Choroid plexus epithelial cell (primary cell): ENCODE data around the gene WDR35.

Source experiments
- DNase-seq: peaks from one replicate; pipeline ENCODE4 v3.0.0-alpha.2; 2010; ENCODE audit warnings: low read depth
- H3K4me3 ChIP-seq: 2 replicates; pipeline ENCODE4 v1.5.1; 2011; ENCODE audit warnings: low read depth, mild to moderate bottlenecking, control low read depth, low read length, moderate library complexity
- TF ChIP-seq, protein P1 (sequence below): conservative IDR thresholded peaks from 2 replicates; pipeline ENCODE4 v1.5.1; 2011; ENCODE audit warnings: low read depth, mild to moderate bottlenecking, control low read depth, inconsistent platforms, low read length, moderate library complexity

Gene WDR35

DNA sequence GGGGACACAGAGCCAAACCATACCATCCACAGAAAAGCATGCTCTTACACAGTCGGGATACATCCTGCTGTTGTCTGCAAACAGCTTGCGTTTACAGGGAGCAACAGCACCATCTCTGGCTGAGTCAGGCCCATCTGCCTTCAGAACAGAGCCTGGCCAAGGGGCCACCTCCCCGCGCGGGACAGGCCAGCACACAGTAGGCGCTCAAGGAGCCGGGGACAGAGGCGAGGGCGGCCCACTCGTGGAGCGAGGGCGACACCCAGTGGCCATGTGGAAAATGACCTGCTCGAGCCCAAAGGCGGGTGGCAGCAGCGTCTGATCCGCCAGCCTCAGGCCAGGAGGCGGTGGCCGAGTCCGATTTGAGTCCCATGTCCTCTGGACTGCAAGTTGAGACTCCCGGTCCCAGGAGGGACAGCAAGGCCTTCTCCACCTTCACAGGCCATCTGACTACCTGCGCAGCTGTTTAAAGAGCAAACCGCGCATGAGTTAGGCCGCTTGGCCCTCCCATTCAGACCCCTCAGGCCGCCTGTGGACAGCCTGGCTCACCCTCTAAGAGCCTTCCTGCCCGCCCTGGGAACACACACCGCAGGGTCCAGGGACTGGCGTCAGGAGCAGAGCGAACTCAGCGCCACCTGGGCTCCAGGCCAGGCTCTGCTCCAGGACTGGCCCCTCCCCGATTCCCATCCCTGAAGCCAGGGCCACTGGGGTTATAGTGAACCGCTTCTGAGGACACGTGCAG is 126.4 kb downstream of the WDR35 start:
- peak; percentile 64 for DNase-seq
- TF ChIP-seq, protein P1, sequence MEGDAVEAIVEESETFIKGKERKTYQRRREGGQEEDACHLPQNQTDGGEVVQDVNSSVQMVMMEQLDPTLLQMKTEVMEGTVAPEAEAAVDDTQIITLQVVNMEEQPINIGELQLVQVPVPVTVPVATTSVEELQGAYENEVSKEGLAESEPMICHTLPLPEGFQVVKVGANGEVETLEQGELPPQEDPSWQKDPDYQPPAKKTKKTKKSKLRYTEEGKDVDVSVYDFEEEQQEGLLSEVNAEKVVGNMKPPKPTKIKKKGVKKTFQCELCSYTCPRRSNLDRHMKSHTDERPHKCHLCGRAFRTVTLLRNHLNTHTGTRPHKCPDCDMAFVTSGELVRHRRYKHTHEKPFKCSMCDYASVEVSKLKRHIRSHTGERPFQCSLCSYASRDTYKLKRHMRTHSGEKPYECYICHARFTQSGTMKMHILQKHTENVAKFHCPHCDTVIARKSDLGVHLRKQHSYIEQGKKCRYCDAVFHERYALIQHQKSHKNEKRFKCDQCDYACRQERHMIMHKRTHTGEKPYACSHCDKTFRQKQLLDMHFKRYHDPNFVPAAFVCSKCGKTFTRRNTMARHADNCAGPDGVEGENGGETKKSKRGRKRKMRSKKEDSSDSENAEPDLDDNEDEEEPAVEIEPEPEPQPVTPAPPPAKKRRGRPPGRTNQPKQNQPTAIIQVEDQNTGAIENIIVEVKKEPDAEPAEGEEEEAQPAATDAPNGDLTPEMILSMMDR, result peak; percentile 87
- peak overlapping the region; percentile 33 for H3K4me3 ChIP-seq

DNA sequence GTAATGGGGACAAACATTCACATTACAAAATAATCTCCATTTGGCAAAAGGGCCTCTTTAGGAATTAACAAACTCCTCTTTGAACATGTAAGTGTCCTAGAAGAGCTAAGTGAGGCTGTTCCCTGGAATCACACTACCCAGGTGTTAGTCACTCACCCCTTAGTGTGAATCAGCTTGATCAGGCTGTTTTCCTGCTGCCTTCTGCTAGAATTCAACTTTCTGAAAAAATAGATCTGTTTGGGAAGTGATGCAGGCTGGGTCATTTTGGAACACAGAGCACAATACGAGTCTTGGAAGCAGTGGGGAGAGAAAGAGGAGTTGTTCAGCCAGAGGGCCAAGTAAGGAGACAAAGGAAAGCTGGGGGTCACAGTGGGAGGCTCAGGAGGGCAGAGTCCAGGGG is 128.1 kb downstream of the WDR35 start:
- H3K4me3 ChIP-seq, result no peak overlapping the region
- TF ChIP-seq, protein P1, result no peak
- DNase-seq, result peak; percentile 21
